Iris pigment epithelial cell (primary cell): ENCODE results near the gene SPI1.
"Not testable (repeated sequence)": the region's sequence is repeated elsewhere in the genome, so short reads cannot be mapped to it uniquely, and the experiment has no call there.

Experiments
- DNase-seq: peaks from one replicate; pipeline ENCODE4 v3.0.0-alpha.2; 2011; ENCODE audit warnings: low read depth

SPI1 gene

GRCh38 chr11:47340010-47340409 is 38.3 kb downstream of the SPI1 start:
- no peak for DNase-seq

GRCh38 chr11:47338396-47339241 is 39.7 kb downstream of the SPI1 start:
- DNase-seq: no peak

GRCh38 chr11:47337229-47337924 is 41.0 kb downstream of the SPI1 start:
- no peak for DNase-seq

GRCh38 chr11:47336595-47336994 is 41.8 kb downstream of the SPI1 start:
- DNase-seq: no peak

GRCh38 chr11:47335733-47336132 is 42.6 kb downstream of the SPI1 start:
- no peak for DNase-seq

- DNase-seq: not testable (repeated sequence)
These were observed 43.5 kb downstream of the SPI1 start for GRCh38 chr11:47334699-47335411.

GRCh38 chr11:47333886-47334443 is 44.4 kb downstream of the SPI1 start:
- DNase-seq: no peak

GRCh38 chr11:47333526-47333845 is 44.9 kb downstream of the SPI1 start:
- DNase-seq: no peak

- no peak for DNase-seq
These were observed 45.4 kb downstream of the SPI1 start for GRCh38 chr11:47332791-47333525.

- DNase-seq: no peak
These were observed 46.0 kb downstream of the SPI1 start for GRCh38 chr11:47332303-47332711.

GRCh38 chr11:47331454-47332302 is 46.7 kb downstream of the SPI1 start:
- DNase-seq: no peak

- peak; percentile 22 for DNase-seq
These were observed 48.1 kb downstream of the SPI1 start for GRCh38 chr11:47329987-47330931.

- DNase-seq: no peak
These were observed 48.8 kb downstream of the SPI1 start for GRCh38 chr11:47329431-47329986.

GRCh38 chr11:47328449-47329390 is 49.6 kb downstream of the SPI1 start:
- DNase-seq: no peak

GRCh38 chr11:47327949-47328348 is 50.4 kb downstream of the SPI1 start:
- no peak for DNase-seq

- DNase-seq: no peak
These were observed 51.3 kb downstream of the SPI1 start for GRCh38 chr11:47327025-47327424.

- no peak for DNase-seq
These were observed 52.1 kb downstream of the SPI1 start for GRCh38 chr11:47326198-47326597.
